UCSD-AML1 (cell line): Measurements from ENCODE around the gene CCNYL1.
"Not testable (repeated sequence)": the region's sequence is repeated elsewhere in the genome, so short reads cannot be mapped to it uniquely, and the experiment has no call there.

ENCODE experiments used
- DNase-seq: peaks from one replicate; lab custom pipeline; 2025; ENCODE audit not compliant: unreplicated experiment; lab: John Stamatoyannopoulos, UW

Gene CCNYL1

DNA sequence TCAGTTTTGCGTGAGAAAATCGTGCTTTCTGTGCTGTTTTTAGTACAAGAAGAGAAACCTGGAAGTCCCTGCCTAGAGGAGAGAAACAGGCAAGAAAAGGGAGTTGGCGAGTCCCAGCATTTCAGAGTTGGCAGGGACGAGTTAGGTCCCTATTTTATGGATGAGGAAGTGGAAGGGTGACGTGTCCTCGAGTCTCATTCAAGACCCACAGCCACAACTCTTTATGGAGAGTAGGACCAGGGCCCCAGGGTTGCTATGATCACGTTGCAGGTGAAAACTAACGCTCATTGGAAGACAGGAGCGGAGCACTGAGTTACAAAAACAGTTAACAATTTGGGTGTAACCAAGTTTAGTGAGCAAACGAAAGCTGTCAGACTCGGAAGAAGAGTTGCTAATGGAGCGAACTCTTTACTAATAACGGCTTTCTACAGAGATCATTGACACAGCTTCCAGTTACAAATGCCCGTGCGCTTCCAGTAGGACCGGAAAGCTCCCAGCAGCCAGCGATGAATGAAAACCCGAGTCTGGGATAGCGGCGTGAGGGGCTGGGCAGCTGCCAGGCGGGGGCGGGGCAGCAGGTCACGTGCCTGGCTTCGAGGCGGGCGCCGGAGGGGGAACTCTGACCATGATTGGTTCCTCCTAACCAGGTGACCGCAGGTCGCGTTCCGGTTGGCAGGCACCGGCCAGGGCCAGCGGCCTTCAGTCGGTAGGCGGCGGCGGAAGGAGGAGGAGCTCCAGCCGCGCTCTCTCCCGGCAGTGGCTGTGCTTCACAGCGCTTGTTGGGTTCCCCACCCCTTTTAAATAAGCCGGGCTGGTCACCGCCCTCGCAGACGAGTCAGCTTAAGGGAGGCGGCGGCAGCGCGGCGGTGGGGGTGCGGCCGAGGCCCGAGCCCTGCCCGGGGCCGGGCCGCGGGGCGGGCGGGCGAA is at the start of gene CCNYL1:
Gene CCNYL1 (plus strand): TSS at position 827 of the 927 bp plus-strand sequence. CDS start 257 bp downstream, outside the sequence.
- peak; percentile 99 for DNase-seq

DNA sequence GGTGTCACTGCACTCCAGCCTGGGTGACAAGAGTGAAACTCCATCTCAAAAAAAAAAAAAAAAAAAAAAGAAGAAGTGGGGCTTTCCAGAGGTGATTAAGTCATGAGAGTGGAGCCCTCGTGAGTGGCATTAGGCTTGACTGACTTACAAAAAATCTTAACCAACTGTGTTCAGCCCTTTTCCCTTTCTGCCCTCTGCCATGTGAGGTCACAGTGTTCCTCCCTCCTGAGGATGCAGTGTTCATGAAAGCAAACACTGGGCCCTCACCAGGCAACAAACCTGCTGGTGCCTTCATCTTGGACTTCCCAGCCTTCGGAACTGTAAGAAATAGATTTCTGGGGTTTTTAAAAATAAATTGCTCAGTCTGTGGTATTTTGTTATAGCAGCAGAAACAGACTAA is 49.2 kb upstream of the CCNYL1 start:
- DNase-seq: no peak

DNA sequence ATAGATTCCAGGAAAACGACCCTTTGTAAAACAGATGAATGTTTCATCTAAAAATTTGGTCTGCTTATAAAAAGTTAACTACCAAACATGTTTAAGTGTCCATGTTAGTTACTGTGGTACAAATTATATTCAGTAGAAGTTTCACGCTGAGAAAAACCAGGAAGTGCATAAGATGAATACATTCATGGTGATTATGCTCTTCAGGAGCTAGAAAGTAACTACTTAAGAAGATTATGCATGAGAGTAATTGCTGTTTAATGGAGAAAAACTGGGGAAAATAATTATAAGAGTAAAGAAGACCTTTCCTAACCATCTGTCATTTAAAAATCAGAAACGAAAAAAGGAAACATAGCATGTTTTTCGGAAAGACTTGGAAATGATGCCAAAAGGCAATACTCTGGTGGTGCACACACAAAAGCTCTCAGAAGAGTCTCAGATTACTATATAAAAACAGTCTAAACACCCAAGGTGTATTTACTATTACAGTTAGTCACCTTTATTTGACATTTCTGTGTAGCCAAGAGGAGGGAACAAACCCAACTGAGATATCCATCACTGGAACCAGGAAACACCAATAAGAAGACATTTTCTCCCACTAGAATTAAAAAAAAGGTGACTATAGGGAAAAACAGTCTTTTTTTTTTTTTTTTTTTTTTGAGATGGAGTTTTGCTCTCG is 47.4 kb upstream of the CCNYL1 start:
- DNase-seq: no peak

DNA sequence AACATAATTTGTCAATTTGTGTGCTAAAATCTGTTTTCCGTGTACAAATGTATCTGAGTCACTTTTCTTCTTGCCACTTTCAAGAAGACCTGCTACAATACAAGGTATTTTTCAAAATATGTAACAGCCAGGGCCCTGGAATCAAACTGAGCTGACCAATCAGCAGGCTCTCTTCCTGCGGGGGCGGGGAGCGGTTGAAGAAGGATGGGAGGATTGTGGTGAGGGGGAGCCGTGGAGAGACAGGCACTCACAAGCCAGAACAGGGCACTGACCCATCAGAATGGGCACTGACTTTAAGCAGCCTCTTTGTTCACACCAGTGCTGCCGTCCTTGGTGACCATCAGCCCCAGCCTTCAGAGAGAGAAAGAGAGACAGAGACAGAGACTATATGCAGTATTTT is 40.6 kb upstream of the CCNYL1 start:
- DNase-seq: no peak

DNA sequence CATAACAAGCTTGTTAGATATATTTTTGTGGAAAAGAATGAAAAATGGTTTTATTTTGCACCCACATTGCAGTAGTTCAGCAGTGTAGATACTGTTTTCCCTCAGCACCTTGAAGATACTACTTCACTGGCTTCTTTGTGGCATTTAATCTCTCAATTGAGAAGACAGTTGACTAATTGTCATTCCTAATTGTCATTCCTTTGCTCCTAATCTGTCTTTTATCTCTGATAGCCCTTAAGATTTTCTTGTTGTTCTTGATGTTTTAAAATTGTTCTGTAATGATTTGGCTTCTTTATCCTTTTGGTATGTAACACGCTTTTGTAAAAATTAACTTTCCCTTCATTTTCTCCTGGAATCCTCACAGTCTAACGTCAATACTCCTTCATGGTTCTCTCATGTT is 38.0 kb upstream of the CCNYL1 start:
- DNase-seq: no peak

DNA sequence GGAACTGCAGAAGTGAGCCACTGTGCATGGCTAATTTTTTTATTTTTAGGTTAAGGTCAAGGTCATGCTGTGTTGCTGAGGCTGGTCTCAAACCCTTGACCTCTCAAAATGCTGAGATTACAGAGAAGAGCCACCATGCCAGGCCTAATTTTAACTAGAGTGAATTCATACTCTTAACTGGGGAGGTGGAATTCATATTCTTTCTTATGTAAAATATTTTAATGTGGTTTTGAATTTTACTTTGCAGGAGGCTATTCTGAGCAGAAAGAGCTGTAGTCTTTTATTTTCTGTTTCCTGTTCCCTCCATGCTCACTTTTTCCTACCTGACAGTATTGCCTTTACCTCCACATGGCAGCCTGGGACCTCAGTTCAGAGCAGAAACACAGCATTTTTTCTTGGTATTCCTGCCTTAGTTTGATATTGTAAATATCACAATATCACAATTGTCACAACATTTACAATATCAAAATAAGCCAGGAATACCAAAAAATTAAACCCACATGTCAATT is 37.1 kb upstream of the CCNYL1 start:
- no peak for DNase-seq

DNA sequence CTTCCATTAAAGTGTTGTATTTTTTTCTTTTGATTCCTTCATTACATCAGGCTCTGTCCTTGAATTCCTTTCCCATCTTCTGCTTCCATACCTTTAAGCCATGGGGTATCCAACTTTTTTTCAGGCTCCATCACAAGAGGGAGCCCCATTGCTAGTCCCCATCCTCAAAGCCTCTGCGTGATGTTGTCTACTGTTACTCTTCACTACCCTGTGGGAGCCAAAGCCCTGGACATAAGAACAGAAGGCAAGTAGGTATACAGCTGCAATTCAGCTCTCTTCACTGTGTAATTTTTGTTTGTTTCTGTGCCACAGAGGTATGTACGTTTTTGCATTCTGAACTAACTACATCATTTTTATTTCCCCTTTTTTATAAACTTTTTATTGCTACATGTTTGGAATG is 36.6 kb upstream of the CCNYL1 start:
- DNase-seq: no peak

DNA sequence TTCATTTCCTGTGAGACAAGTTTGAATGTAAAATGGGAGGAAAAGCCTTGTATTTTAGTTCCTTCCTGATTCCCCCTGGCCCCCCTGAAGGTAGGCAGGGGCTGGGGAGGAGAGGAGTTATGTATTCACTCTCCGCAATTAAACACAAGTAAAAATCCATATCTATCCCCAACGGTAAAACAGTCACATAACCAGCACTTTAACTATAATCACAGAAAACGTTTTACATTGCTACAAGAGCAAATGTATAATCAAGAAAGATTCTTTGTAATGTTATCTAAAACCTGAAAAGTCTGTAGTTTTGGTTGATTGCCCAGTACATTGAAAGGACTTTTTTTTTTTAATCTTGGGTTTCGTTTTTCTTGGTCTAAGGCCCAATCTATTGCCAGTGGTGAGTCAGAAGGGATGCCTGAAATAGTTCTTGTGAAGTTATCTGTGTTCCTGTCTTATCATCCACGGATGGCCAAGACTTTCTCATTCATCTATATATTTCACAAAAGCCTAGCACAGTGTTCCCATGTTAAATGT is 34.5 kb upstream of the CCNYL1 start:
- DNase-seq: peak; percentile 10

DNA sequence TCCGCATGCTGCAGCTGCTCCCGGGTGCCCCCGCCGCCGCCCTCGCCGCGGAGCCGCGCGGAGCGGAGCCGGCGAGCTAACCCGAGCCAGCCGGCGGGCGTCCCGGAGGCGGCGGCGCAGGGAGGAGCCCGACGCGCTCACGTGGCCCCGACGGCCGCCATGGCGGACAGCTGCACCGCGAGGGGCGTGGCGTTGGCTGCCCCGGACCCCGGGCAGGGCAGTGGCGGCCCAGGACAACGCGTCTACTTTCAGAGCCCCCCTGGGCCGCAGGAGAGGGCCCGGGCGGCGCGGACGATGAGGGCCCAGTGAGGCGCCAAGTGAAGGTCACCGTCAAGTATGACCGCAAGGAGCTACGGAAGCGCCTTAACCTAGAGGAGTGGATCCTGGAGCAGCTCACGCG is 30.0 kb upstream of the CCNYL1 start:
- no peak for DNase-seq

DNA sequence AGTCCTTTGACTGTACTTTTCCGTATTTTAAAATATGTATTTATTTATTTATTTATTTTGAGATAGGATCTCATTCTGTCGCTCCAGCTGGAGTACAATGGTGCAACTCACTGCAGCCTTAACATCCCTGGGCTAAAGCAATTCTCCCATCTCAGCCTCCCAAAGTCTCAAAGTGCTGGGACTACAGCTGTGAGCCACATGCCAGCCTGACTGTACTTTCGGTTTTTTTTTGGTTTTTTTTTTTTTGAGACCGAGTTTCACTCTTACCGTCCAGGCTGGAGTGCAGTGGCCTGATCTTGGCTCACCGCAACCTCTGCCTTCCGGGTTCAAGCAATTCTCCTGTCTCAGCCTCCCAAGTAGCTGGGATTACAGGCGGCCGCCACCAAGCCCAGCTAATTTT is 28.9 kb upstream of the CCNYL1 start:
- DNase-seq: no peak

DNA sequence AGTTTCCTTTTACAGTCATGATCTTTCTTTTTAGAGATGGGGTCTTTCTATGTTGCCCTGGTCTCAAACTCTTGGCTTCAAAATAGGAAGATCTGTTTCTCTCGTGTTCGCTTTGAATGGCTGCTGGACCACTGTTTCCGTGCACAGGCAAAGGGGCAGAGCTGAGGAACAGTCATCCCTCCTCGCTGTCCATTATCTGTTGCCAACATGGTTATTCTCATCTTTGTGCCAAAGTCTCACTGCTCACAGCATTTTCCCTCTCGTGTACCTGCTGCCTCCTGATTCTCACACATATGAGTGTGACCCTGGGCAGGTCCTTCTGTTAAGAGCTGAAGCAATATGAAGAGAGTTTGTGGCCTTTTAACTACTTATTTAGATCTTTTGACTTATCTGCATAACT is 28.0 kb upstream of the CCNYL1 start:
- no peak for DNase-seq

DNA sequence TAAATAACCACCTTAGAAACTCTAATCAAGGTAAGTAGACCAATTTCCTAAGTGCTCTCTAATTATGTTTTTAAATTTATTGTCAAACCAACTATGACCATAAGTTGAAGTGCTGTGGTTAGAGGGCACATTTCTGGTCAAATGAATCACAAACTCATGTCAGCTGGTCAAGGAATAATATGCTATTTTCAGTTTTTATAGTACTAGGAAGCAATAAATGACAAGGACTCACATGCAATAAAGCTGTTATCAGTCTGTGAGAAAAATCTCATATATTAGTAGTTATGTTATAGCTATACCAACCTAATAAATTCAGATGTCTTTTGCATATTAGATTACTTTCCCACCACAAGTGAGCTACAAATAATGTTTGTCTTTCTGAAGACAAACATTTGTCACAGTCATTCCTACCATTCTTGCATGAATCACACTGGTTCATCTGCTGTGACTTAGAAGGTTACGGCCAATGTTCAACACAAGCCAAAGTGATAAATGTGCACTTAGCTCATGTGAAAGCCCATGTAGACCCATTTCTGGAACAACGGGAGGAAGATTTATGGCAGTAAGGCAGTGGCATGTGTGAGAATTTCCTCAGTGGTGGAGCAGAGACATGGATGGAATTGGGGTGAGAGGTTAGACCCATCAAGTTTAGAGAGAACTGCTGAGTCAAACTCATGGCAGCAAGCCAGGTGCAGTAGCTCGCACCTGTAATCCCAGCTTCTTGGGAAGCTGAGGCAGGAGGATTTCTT is 27.4 kb upstream of the CCNYL1 start:
- no peak for DNase-seq

DNA sequence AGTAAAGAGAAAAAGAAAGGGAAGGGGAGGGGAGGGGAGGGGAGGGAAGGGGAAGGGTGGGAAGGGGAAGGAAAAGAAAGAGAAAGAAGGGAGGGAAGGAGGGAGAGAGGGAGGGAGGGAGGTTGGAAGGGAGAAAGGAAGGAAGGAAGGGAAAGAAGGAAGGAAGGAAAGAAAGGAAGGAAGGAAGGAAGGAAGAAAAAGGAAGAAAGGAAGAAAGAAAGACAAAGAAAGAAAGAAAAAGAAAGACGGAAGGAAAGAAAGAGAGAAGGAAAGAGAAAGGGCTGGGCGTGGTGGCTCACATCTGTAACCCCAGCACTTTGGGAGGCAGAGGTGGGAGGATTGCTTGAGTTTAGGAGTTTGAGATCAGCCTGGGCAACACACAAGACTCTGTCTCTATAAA is 24.6 kb upstream of the CCNYL1 start:
- DNase-seq: no peak

DNA sequence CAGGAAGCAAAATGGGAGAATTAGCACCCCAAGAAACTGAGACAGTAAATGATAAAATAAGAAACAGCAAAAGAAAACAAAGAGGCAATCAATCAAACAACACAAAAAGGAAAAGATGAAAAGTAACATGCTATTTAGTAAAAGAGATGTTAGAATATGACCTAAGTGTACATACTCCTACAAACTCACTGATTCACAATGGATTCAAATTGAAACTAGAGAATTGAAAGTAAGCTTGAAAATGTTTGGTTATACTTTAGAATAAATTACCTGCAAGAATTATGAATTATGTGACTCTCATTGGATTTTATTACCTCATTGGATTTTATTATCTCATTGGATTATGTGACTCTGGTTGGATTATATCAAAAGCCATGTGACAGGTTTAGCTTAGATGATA is 22.8 kb upstream of the CCNYL1 start:
- no peak for DNase-seq

DNA sequence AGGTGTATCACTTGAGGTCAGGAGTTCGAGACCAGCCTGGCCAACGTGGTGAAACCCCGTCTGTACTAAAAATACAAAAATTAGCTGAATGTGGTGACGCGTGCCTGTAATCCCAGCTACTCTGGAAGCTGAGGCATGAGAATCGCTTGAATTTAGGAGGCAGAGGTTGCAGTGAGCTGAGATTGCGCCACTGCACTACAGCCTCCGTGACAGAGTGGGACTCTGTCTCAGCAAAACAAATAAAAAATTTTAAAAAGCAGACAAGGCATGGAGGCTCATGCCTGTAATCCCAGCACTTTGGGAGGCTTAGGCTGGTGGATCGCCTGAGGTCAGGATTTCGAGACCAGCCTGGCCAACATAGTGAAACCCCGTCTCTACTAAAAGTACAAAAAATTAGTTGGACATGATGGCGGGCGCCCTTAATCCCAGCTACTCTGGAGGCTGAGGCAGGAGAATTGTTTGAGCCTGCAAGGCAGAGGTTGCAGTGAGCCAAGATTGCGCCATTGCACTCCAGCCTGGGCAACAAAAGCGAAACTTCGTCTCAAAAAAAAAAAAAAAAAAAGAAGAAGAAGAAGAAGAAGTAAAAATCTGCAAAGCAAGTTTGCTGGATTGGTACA is 20.5 kb upstream of the CCNYL1 start:
- DNase-seq: not testable (repeated sequence)

DNA sequence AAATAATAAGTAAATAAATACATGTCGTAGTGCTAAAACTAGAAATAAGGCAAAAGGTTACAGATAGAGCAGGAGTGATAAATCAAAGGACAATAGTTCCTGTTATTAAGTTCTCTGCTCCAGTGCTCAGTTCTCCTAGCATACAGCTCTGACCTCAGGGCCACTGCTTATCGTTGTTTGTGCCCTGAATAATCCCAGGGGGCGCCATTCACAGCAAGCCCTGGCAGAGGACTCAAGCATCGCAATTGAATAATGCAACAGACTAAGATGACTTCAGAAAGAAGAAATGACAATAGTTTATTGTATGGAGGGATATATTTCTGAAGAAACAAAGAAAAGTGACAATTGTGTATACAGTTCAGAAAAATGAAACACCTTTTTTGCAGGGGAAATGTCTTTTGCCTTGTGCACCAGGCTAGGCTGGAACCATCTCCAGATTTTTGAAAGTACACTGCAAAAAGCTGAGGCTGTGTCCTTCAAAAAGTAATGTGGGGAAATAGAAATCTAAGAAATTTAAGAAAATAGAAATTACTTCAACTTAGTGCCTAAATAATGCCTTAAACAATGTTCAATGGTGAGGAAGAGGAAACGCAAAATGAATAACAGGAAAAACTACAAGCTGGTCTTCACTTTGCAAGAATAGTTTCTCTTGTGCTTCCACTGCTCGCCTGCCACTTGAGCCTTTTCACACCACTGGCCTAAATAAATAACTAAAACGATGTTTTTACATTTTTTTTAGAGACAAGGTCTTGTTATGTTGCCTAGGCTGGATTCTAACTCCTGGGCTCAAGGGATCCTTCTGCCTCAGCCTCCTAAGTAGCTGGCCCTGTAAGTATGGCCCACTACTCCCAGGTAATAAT is 19.0 kb upstream of the CCNYL1 start:
- peak; percentile 33 for DNase-seq

DNA sequence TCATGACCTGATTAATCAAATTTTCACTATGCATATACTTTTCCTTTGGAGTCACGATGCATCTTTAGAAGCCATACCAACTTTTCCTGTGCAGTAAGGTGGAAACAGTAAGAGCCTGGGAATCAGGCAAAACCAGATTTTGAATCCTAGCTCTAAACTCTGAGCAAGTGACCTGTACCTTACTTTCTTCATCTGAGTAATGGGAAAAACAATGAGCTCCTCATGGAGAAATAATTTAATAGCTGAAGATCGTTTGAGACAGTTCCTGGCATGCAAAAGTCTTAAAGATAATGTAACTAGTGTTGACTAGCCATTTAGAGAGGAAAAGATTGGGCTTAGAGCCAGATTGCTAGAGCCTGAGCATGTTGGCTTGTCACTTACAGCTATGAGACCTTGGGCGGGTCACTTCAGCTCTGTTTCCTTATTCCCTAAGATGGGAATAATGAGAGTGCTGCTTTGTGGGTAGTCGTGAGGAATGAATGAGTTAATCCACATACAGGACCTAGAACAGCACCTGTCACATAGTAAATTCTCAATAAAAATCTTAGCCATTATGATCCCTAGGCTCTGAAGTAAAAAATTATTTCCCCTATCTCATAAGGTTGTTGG is 17.7 kb upstream of the CCNYL1 start:
- no peak for DNase-seq

DNA sequence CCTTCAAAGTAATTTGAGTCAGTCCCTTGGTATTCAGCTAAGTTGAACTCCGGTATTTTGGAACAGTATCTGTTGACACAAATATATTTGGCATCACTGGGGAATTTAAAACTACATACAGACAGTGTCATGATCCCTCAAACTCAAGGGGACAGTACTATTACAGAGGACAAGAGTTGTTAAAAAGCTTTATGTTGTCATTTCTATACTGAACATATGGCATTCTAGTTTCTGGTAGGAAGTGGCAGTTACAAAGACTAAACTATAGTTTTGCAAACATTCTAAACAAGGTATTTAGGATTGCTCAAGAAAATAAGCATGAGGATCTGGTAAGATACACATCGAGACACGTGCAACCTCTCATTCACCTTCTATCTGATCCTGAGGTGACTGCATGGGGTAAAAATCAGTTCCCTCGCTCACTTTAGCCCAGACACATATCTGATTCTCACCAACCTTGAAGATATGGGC is 16.6 kb upstream of the CCNYL1 start:
- no peak for DNase-seq

DNA sequence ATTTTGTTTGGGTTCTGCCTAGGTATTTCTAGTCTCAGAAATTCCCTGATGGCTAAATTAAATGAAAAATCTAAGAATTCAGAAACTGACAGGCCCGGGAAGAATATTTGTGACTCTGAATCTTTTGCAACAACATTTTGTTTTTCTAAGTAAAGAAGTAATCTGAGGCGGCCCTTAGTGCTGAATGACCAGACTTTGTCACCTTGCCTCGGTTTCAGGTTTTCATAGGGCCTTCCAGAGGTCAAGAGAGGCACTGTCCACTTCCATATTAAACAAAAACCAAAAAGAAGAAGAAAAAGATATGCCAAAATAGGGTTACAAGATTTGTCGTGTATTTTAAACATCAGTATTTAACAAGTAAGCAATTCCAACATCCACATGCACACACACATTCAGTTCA is 16.1 kb upstream of the CCNYL1 start:
- DNase-seq: no peak
